Right kidney (tissue), 1 donor: Measurements from ENCODE around the gene LRRC37A.
"Not testable (repeated sequence)": the region's sequence is repeated elsewhere in the genome, so short reads cannot be mapped to it uniquely, and the experiment has no call there.

Experiments used
- DNase-seq: peaks from one replicate; pipeline ENCODE4 v3.0.0-alpha.2; 2016

The LRRC37A gene

DNA sequence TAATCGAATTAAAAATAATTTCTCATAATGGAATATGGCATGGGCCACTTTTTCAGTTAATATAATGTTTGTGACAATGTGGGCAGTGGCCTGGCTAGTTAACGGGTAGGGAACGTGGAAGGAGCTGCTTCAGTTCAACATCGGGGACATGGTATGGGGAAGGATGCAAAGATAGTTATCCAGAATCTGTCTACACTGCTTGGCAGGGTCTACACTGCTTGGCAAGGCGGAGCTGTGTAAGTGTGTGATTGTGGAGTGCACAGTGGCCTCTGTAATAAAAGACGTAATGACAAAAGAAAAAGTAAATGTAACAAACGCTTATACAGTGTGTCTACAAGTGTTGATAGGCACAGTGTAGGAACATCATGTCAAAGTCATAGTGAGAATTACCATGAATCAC, 7.3 kb upstream of the LRRC37A start:
- DNase-seq: not testable (repeated sequence)

DNA sequence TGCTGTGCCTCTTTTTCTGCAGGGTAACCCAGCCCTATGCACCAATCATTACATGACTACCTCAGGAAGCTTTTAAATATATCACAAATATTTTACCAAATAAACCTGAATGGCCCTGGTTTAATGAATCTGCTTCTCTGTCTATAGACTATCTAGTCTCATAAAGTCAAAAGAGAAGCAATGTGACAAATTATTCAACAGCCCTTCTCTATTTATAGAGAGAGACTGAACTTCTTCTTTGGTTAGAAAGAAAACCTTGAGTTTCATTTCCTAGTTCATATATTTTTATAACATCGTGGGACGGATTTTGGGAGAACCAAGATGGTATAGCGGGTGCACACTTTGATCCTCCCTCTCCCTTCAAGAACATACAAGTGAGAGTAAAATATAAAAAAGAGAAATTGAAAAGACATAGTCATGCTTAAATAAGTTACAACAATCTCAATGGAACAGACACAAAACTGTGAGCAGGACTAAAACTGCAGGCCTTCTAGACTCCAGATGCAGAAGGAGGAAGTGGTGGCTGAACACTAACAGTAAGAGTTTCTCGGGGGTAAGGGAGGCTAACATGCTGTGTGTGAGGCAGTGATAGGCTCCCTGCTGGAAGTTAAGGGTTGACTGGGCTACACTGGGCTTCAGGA, 3.9 kb upstream of the LRRC37A start:
- not testable (repeated sequence) for DNase-seq

DNA sequence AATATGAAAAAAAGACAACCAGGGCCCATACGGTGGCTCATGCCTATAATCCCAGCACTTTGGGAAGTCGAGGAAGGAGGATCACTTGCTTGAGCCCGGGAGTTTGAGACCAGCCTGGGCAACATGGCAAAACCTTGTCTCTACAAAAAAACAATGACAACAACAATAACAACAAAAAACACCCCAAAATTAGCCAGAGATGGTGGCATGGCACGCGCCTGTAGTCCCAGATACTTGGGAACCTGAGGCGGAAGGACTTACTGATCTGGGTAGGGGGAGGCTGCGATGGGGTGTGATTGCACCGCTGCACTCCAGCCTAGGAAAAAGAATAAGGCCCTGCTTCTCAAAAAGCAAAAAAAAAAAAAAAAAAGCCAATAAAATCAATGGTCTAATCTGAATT, 3.3 kb upstream of the LRRC37A start:
- not testable (repeated sequence) for DNase-seq

DNA sequence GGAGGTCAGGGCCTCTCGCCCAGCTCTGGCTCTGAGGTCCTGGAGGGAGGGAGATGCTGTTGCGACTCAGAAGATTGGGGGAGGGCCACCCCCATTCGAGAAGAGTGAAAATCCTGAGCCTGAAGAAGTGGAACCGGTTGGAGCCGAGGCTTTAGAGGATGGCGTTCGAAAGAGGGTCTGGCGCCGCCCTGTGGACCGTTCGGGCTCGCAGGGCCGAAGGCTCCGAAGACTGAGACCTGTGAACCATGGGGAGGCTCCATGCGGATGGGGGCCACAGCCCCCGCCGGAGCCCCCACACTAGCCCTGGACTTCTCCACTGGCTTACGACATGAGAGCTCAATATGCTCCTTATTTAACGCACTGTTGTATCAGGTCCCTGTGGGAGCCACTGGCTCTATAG, 46.3 kb downstream of the LRRC37A start:
- not testable (repeated sequence) for DNase-seq

DNA sequence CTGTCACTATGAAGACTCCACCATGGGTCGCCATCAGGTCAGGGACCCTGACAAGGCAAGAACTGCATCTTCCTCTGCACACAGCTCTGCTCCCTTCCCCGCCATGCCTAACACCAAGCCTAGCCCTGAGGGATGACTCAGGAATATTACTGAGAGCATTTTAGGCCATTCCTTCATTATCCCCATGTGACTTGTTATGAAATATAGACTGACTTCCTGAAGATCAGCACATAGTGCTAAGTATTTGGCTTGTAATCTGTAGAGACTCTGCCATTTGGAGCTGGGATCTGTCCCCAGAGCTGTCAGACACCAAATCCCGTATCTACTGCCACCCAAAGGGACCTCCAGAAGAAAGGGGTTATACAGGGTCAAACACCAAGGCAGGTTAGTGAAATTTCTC, 47.2 kb downstream of the LRRC37A start:
- DNase-seq: not testable (repeated sequence)

DNA sequence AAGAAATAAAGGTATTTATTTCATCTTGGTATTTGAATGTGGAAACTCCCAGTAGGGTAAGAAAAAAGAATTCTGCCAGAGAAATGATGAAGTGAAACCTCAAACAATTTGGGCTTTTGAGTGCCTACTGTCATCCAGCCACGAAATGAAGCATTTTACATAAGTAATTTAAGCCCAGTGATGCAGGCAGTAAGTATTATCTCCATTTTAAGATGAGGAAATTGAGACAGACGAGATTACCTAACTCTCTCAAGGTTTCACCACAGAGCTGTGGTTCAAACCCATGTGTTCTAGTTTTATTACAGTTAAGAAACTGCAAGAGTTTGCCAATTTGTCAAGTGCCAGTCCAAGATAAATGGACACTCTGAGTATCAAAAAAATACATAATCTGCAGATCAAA, 53.4 kb downstream of the LRRC37A start:
- DNase-seq: not testable (repeated sequence)

DNA sequence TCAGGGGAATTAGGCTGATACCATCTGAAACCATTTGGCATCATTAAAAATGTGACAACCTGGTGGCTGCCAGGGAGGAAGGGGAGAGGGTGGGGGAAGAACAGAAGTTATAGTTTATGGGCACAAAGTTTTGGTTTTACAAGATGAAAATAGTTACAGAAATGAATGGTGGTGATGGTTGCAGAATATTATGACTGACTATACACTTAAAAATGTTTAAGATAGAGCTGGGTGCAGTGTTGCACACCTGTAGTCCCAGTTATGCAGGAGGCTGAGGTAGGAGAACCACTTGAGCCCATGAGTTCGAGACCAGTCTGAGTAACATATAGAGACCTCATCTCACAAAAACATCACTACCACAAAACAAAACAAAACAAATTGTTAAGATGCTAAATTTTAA, 54.1 kb downstream of the LRRC37A start:
- not testable (repeated sequence) for DNase-seq

DNA sequence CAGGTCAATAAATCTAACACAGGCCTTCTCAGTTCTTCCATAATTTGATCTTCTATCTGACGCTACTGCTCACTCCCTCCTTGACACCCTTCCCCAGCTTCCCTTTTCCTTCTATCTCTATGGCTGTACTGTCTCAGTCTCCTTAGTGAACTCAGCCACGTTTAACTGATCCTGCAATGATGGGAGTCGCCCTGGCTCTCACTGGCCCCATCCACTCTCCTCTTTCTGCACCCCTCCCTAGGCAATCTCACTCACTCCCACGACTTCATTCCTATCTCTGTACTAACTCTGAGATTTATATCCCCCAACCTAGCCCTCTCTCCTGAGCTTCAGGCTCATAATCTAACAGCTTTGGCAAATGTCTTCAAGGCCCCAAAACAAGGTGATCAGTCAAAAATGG, 58.9 kb downstream of the LRRC37A start:
- not testable (repeated sequence) for DNase-seq

DNA sequence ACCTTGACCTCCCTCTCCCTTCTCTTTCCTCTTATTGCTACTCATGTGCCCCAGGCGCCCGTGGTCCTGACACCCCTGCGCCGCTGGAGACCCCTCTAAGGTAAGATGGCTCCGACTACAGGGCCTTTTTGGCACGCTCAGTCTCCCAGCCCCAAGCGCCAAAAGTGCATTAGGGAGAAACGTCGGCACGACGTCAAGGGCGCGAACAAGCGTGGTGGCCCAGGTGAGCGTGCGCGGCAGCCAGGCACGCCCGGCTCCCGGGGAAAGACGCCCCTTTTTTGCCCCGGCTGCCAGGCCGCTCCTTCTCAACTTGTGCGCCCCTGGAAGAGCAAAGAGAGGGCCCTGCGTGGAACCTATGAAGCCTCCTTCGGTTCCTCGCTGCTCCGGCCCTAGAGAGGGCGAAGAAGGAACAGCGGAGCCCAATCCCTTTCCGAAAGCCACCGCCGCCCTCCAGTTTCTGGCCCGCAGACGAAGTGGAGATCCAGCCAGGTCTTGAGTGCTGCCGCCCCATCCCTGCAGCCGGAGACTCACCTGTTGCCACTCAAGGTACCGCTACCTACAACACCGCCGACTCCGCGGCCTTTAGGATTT, 66.3 kb downstream of the LRRC37A start:
- not testable (repeated sequence) for DNase-seq

DNA sequence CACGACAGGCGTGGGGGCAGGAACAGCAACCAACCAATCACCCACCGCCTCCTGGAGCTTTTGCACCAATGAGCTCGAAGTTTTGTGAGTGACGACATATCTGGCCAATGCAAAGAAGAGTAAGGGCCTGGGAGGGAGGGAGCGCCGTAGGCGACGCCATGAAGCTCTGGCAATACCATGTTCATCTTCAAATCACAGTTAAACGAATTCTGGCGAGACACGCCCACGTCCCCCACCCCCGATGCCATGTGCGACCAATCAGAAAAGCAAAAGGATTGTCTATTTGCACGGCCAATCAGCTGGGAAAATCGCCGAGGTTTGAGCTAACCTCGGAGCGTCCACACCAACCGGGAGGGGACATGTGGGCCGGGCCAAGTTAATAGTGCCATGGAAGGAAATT, 66.8 kb downstream of the LRRC37A start, which contains the start of gene ARL17B:
TSS of gene ARL17B (minus strand) at position 12 of the 400 bp plus-strand sequence. CDS start 3,369 bp downstream, outside the sequence.
- DNase-seq: not testable (repeated sequence)

DNA sequence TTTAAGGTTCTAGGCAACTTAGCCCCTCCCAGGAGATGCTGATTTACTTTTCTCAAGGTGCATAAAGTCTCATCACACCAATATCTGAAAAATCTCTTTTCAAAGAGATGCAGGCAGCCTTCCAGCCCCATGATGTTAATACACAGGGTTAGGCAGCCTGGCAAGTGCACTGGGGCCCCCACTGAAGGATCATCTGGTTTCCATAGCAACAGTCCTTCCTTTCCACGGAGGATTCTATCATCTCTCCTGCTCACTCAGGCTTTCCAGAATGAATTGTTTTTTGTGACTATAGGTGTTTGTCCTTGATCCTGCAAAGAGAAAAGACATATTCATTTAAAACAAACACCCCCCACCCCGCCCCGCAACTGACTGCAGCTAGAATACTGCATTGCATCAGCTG, 72.6 kb downstream of the LRRC37A start:
- not testable (repeated sequence) for DNase-seq

DNA sequence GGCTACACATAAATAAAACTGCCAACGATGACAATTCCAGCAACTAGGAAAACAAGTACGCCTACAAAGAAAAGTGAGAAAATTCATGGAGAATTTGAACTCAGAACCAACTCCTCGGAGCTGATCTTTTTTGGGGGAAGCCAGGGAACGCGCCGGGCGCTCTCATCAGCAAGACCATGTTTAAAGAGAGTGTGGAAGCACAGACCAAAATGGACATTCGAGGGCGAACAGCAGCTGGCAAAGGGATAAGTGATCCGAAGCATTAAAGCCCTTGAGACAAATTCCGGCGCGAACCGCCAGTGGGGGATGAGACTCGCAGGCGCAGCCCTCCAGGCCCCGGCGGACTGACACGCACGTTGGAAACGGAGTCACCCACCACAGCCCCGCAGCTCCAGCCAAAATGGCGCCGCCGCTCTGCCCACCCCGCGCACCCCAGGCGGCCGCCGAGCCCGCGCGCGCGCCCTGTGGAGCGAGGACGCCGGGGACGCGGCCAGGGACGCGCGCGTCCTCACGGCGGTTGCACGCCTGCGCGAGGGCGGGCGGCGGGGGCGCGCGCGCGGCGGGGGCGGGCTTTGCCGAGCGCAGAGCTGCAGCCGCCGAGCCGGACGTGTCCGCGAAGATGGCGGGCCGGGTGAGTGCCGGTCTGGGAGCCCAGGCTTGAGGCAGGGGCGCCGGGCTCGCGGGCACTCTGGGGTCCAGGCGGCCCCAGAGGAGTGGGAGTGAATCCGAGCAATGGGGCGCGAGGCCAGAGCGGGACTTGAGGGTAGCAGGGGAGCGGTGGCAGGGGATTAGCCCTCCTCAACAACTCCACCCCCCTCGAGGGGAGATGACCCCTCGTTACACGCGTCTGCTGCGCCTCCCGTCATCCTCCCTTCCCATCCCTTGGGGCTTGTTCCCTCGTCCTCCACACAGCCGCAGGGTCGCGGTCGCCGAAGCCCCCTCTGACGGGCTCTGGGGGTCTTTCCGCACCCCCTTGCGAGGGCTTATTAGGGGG, 77.6 kb downstream of the LRRC37A start:
- not testable (repeated sequence) for DNase-seq

DNA sequence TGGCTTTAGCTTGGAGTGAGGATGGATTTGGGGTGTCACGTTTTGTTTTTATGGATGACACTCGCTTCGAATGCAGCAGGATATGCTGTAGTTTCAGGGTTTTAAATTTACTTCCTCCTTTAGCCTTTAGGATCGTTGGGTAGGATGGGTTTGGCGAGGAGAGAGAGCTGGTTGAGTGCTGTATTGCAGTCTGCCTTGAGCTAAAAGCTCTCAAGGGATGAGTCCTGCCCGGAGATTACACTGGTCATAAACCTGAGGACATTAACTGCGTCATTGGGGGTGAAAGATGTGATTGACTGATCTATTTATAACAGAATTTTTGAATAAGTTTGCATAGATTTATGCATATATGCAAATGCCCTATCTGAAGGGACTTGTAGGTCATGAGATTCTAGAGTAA, 78.5 kb downstream of the LRRC37A start:
- DNase-seq: not testable (repeated sequence)

DNA sequence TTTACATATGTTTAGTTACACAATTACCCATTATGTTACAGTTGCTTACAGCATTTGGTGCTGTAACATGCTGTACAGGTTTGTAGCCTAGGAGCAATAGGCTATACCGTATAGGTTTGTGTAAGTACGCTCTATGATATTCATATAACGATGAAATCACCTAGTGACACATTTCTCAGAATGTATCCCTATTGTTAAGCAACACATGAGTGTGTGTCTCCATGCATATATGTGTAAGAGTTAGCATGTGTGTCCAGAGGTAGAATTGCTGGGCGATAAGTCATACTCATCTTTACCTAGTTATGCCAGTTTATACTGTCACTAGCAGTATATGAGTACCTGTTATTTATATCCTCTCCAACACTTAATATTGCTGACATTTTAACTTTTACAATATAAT, 88.2 kb downstream of the LRRC37A start:
- DNase-seq: not testable (repeated sequence)

DNA sequence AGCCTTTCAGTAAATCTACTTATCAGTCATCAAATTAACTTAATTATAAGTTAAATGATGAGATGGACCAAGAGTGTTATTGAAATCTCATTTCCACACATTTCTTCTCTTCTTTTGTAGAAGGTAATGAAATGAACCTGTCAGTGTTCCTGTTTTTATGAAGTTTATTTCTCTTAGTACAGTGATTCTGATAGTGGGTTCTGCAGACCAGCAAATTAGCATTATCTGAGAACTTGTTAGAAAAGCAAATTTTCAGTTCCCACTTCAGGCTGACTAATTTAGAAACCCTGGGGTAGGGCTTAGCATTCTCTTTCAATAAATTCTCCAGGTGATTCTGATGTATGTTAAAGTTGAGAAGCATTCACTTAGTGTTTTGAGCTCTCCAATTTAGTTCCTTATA, 90.6 kb downstream of the LRRC37A start:
- not testable (repeated sequence) for DNase-seq
